IgD-negative memory B cell (primary cell): ENCODE data around the gene MEA1. TPM values are rescaled to one million over a fixed set of nuclear protein-coding genes. Genes with fewer than 3 reads are reported as not detected.
A peak's percentile ranks its signal among the peaks of the same experiment; 100 is the strongest.

Experiments used
- H3K27ac Mint-ChIP-seq, 3 donors: one replicate each; pipeline ENCODE4 v1.8.0; 2020 to 2022; ENCODE audit warnings: mild to moderate bottlenecking in 3 of 3, mixed read lengths in 3 of 3, moderate library complexity in 1 of 3
- H3K27me3 Mint-ChIP-seq: one replicate; pipeline ENCODE4 v1.8.0; 2021; ENCODE audit warnings: mixed read lengths
- H3K36me3 Mint-ChIP-seq: one replicate; pipeline ENCODE4 v1.8.0; 2020; ENCODE audit warnings: mild to moderate bottlenecking, mixed read lengths
- H3K4me1 Mint-ChIP-seq, 3 donors: one replicate each; pipeline ENCODE4 v1.8.0; 2020 to 2022; ENCODE audit warnings: mixed read lengths in 3 of 3, mild to moderate bottlenecking in 1 of 3
- H3K4me3 Mint-ChIP-seq, 4 donors: one replicate each; pipeline ENCODE4 v1.8.0; 2020 to 2022; ENCODE audit warnings: mild to moderate bottlenecking in 4 of 4, mixed read lengths in 4 of 4, moderate library complexity in 3 of 4
- H3K9me3 Mint-ChIP-seq, 3 donors: one replicate each; pipeline ENCODE4 v1.8.0; 2020 to 2021; ENCODE audit warnings: mixed read lengths in 3 of 3, mild to moderate bottlenecking in 1 of 3
- polyA plus RNA-seq: library from polyadenylated mRNA; unstranded; fragments of 300-500 nt; fragmentation: Illumina TruSeq; gene quantifications from one replicate; pipeline ENCODE4 v1.2.3, GENCODE V29; 2021

MEA1 gene
- polyA plus RNA-seq, 1 donor from 2014 or later: 76.3 TPM

DNA sequence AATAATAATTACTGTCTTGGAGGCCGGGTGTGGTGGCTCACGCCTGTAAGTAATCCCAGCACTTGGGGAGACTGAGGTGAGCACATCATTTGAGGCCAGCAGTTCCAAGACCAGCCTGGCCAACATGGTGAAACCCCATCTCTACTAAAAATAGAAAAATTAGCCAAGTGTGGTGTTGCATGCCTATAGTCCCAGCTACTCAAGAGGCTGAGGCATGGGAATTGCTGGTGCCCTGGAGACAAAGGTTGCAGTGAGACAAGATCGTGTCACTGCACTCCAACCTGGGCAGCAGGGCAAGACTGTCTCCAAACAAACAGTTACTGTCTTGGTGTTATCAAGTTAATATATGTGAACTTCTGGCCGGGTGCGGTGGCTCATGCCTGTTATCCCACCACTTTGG, 12.6 kb upstream of the MEA1 start:
- H3K36me3 Mint-ChIP-seq: no peaks in the 10 kb centered on the region

DNA sequence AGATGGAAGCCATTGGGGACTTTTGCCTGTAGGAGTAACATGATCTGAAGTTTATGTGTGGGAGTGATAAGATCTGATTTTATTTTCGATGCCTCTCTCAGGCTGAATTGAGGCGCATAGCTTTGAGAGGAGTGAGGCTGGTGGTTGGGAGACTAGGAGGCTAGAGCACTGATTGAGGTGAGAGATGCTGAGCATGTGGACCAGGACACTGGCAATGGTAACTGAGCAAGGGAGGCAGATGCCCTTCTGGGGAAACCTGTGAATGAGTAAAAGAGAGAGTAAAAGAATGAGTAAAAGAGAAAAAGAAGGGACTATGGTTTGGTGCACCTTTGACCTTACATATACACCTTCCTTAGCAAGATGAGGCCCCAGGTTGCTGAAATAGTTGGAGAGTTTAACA, 10.7 kb upstream of the MEA1 start:
- H3K9me3 Mint-ChIP-seq: no peaks in the 10 kb centered on the region
- H3K27ac Mint-ChIP-seq: peak overlapping the region in 1 of 3 donors; percentile 82
- peak overlapping the region in 2 of 4 donors; percentile 7 to 42 for H3K4me3 Mint-ChIP-seq
- H3K4me1 Mint-ChIP-seq: peaks cover 0 to 6% (median 4%) of the 10 kb centered on the region in 3 donors
- H3K27me3 Mint-ChIP-seq: no peaks in the 10 kb centered on the region
- H3K36me3 Mint-ChIP-seq: no peaks in the 10 kb centered on the region

More for the DNA sequence above, 12.6 kb upstream of the MEA1 start:
- Mint-ChIP-seq H3K9me3 (no peaks in the 10 kb centered on the region), H3K4me3 (peak overlapping the region in 1 of 4 donors; percentile 32), H3K27ac (no peak overlapping the region), H3K27me3 (no peaks in the 10 kb centered on the region), H3K4me1 (peaks cover 0 to 6% (median 4%) of the 10 kb centered on the region in 3 donors)

DNA sequence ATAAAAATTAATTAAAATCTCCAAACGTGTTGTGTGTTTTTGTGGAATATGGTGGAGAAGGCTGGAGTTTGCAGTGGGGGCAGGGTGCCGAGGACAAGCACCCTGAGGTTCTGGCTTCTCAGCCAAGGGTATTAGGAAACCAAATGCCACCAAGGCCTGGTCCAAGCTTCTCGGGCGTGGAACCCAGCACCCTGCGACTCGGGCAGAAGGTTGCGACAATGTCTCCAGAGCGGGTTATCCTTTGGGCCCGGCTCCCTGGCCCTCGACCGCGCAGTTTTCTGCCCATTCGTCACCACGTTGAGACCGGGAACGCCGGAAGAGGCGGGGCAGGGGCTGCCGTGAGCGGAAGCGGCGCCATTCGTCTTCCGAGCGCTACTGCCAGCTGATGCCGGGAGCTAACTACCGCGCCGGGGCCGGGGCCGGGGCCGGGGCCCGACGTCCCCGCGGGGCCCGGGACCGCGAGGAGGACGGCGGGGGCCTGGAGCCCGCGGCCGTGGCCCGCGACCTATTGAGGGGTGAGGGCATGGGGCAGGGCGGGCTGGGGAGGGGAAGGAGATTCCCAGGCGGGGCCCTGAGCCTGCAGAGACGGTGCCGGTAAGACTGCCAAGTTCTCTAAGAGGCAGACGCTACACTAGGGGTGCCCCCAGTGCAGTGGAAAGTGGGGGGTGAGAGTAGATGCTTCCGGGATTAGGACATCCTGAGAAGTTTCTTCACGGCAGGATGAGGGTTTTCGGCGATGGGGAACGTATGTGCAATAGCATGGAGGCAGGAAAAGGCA, 7.7 kb upstream of the MEA1 start, which contains the start of gene RRP36:
RRP36 (plus strand) TSS at position 354 of the 778 bp plus-strand sequence; CDS start at position 386, 32 bp downstream.
- Mint-ChIP-seq H3K27ac (peak within 1 kb of the TSS; percentile 65 to 84 (median 81)), H3K4me1 (peaks cover 0 to 13% (median 4%) of the 10 kb centered on the region in 3 donors), H3K36me3 (peaks cover 2% of the 10 kb centered on the region), H3K9me3 (no peaks in the 10 kb centered on the region), H3K4me3 (peak within 1 kb of the TSS; percentile 89 to 95 (median 94)), H3K27me3 (no peaks in the 10 kb centered on the region)

DNA sequence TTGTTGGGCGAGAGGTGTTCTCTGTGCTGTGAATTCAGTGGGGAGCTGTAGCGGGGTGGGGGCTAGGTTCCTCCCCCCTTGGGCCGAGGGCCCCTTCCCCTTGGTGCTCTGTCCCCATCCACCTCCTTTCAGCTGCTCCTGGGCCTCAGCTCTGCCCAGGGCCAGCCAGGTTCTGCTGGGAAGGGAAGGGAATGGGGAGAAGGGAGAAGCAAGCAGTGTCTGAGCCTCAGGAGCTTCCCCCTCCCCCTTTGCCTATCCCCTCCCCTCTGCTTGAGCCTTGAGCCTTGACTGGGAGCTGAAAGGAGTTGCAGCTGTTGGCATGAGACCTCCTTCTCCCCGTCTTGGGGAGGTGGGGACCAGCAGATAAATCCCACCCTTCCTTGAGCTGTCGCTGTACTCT, 7.1 kb upstream of the MEA1 start:
- H3K4me3 Mint-ChIP-seq: peak overlapping the region; percentile 89 to 95 (median 94)
- peaks cover 0 to 17% (median 7%) of the 10 kb centered on the region in 3 donors for H3K4me1 Mint-ChIP-seq
- H3K36me3 Mint-ChIP-seq: peaks cover 2% of the 10 kb centered on the region
- no peaks in the 10 kb centered on the region for H3K27me3 Mint-ChIP-seq
- H3K9me3 Mint-ChIP-seq: no peaks in the 10 kb centered on the region
- peak overlapping the region in 2 of 3 donors; percentile 8 to 81 for H3K27ac Mint-ChIP-seq

DNA sequence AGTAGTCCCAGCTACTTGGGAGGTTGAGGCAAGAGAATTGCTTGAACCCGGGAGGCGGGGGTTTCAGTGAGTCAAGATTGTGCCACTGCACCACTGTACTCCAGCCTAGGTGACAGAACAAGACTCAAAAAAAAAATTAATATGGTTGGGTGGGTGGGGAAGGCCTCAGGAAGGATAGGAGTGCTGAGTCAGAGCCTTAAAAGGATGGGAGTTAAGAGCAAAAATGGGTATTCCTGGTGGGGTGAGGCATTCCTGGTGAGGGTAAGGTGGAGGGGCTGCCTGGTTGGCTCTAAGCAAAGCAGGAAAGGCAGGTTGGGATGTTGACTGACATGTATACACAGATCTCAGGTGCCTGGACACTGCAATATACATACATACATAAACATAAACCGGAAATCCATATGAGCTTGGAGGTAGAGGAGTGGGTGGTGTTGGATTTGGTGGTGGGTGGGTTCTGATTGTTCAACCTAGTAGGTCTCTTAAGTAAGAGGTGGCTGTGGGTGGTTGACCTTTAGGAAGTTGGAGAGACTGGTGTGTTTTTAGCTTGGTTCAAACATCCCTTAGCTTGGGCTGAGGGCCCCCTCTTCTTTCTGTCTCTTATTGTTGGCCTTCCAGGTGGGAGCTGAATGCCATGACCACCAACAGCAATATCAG, 6.4 kb upstream of the MEA1 start:
- Mint-ChIP-seq H3K4me1 (peaks cover 0 to 18% (median 7%) of the 10 kb centered on the region in 3 donors), H3K36me3 (peaks cover 2% of the 10 kb centered on the region), H3K4me3 (peak overlapping the region; percentile 66 to 89 (median 84)), H3K9me3 (no peaks in the 10 kb centered on the region), H3K27ac (peak overlapping the region in 1 of 3 donors; percentile 8), H3K27me3 (no peaks in the 10 kb centered on the region)

DNA sequence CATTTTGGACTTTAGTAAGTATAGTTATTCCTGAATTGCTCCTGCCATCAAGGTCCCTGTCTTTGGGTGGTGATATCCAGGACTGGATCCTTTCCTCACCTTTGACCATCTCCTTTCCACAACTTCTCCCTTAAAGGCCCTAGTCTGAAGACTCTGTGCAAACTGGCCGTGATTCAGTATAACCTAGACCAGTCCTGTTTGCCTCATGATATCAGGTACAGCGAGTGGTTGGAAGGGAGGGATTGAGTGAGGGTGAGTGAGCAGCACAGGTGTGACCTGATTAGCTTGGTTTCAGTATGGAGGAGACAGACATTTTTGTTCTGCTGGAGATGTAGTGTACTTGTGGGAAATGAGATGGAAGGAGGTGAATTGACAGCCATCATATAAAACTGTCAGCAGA, 5.4 kb upstream of the MEA1 start:
- Mint-ChIP-seq H3K4me3 (peak overlapping the region in 2 of 4 donors; percentile 44 to 89), H3K27ac (no peak overlapping the region), H3K9me3 (no peaks in the 10 kb centered on the region), H3K36me3 (peaks cover 2% of the 10 kb centered on the region), H3K4me1 (peaks cover 5 to 22% (median 12%) of the 10 kb centered on the region in 3 donors), H3K27me3 (no peaks in the 10 kb centered on the region)

- peak overlapping the region in 1 of 3 donors; percentile 73 for H3K27ac Mint-ChIP-seq
- H3K9me3 Mint-ChIP-seq: no peaks in the 10 kb centered on the region
- H3K36me3 Mint-ChIP-seq: peaks cover 2% of the 10 kb centered on the region
- peaks cover 17 to 39% (median 28%) of the 10 kb centered on the region in 3 donors for H3K4me1 Mint-ChIP-seq
- peak overlapping the region in 1 of 4 donors; percentile 37 for H3K4me3 Mint-ChIP-seq
- no peaks in the 10 kb centered on the region for H3K27me3 Mint-ChIP-seq
Observed at GRCh38 chr6:43016943-43017334, 3.2 kb upstream of the MEA1 start.

DNA sequence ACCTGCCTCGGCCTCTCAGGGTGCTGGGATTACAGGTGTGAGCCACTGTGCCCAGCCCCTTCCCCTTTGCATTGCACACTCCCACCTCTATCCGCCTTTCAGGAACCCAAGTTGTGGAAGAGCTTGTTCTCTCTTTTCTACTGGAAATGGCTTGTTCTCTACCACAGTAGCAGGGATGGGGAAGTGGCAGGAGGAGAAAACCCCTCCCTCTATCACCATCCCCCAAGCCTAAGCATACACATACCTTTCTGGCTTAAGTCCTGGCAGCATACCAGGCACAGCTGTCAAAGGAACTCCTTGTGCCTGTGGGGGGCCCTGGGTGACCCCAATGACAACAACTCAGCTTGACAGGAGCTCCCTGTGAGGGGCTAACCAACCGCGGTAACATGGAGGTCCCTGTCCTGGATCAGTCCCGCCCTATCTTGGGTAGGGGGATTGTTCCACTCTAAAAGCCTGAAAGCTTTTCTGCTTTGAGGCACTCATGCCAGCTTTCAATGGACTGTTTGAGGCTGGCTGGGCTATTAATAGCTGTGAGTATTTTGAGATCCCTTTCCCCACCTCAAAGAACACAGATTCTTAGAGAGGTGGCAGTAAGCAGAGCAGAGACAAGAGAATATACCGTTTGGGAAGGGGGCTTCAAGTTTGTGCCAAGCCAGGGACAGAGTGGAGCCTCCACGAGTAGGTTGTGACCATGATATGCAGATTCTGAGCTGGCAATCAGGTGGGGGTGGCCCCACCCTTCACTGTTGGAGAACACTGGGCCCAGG, 2.6 kb upstream of the MEA1 start:
- peaks cover 17 to 37% (median 29%) of the 10 kb centered on the region in 3 donors for H3K4me1 Mint-ChIP-seq
- H3K9me3 Mint-ChIP-seq: no peaks in the 10 kb centered on the region
- peaks cover 2% of the 10 kb centered on the region for H3K36me3 Mint-ChIP-seq
- H3K27ac Mint-ChIP-seq: peak overlapping the region in 1 of 3 donors; percentile 14
- peak overlapping the region; percentile 52 to 73 (median 62) for H3K4me3 Mint-ChIP-seq
- no peaks in the 10 kb centered on the region for H3K27me3 Mint-ChIP-seq

DNA sequence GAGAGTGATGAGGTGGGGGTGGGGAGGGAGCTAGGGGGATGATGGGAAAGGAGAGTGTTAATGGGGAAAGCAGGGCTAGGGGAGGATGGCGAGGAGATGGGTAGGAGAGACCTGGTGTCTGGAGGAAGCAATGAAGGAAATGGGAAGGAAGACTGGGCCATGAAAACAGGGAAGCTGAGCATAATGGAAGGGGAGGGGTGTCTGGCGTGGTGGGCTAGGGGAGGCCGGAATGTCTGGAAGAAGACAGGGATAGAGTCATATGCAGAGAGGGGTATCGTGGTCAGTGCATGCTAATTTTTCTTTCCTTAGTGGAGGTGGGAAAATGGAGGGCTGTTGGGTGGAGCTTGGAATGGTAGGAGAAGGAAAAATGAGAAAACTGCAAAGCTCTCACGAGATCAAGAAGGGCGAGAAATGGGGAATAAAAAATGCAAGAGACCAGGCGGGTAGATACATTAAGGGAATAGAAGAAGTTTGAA, 726 bp upstream of the MEA1 start:
- H3K36me3 Mint-ChIP-seq: peaks cover 2% of the 10 kb centered on the region
- H3K4me1 Mint-ChIP-seq: peaks cover 17 to 37% (median 32%) of the 10 kb centered on the region in 3 donors
- peak overlapping the region; percentile 82 to 95 (median 92) for H3K4me3 Mint-ChIP-seq
- no peaks in the 10 kb centered on the region for H3K27me3 Mint-ChIP-seq
- peak overlapping the region; percentile 34 to 80 (median 60) for H3K27ac Mint-ChIP-seq
- no peaks in the 10 kb centered on the region for H3K9me3 Mint-ChIP-seq

DNA sequence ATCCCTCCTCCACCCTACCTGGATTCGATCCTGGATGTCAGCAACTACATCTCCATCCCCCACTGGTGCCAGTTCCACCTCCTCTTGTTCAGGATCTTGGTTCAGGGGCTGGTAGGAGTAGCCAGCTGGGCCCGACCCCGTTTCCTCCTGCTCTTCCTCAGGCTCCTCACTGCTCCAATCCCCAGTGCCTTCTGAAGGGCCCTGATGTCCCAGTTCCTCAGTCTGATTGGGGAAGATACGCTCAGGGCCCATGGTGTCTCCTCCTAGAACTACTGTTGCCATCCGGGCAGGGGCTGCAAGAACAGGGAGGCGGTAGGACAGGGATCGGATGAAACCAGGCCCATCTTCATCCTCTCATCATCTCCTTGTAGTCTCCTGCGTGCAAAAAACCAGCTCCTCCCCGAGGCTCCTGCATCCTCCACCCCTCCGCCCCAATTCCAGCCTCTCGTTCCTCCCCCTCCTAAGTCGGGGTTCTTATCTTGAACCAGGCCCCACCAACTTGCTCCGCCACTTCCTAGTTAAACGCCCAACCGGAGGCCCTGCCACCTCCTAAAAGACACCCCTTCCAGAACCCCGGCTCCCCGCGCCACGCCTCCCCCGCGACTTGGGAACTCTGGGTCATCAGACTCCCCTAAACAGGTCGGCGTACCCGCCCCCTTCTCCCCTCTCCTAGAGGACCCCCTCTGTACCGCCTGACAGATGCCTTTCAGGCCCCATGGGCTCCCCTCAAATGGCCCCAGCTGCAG, 476 bp downstream of the MEA1 start:
- Mint-ChIP-seq H3K9me3 (no peaks in the 10 kb centered on the region), H3K4me3 (peak overlapping the region; percentile 82 to 95 (median 92)), H3K4me1 (peaks cover 22 to 44% (median 38%) of the 10 kb centered on the region in 3 donors), H3K27ac (peak overlapping the region; percentile 37 to 94 (median 60)), H3K27me3 (no peaks in the 10 kb centered on the region), H3K36me3 (peaks cover 2% of the 10 kb centered on the region)

DNA sequence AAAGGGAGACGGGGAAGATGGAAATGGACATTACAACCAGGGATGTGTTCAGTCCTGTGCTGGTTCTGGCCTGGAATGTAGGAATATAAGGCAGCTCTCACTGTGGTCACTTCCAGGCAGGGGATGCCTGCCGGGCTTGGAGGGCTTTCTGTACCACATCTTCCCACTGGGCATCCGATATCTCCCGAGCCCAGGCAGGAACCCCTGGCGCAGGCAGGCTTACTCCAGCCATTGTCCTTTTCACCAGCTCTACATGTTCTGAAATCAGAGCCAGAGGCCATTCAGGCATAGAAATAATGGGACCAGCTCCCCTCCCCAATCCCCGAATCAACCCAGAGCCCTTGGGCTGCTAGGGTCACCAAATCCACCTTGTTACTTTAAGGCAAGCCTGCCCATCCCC, 1.4 kb downstream of the MEA1 start:
- Mint-ChIP-seq H3K27me3 (no peaks in the 10 kb centered on the region), H3K27ac (peak overlapping the region in 2 of 3 donors; percentile 25 to 60), H3K36me3 (peaks cover 2% of the 10 kb centered on the region), H3K4me1 (peaks cover 24 to 47% (median 39%) of the 10 kb centered on the region in 3 donors), H3K4me3 (peak overlapping the region; percentile 55 to 87 (median 84)), H3K9me3 (no peaks in the 10 kb centered on the region)

GRCh38 chr6:43011207-43011606, 2.5 kb downstream of the MEA1 start:
- H3K36me3 Mint-ChIP-seq: no peaks in the 10 kb centered on the region
- no peaks in the 10 kb centered on the region for H3K9me3 Mint-ChIP-seq
- peak overlapping the region in 1 of 4 donors; percentile 55 for H3K4me3 Mint-ChIP-seq
- no peaks in the 10 kb centered on the region for H3K27me3 Mint-ChIP-seq
- H3K27ac Mint-ChIP-seq: peak overlapping the region in 1 of 3 donors; percentile 64
- H3K4me1 Mint-ChIP-seq: peaks cover 24 to 43% (median 39%) of the 10 kb centered on the region in 3 donors

GRCh38 chr6:43009124-43009523, 4.6 kb downstream of the MEA1 start:
- peaks cover 19 to 33% (median 30%) of the 10 kb centered on the region in 3 donors for H3K4me1 Mint-ChIP-seq
- H3K9me3 Mint-ChIP-seq: no peaks in the 10 kb centered on the region
- peak overlapping the region in 1 of 4 donors; percentile 57 for H3K4me3 Mint-ChIP-seq
- no peaks in the 10 kb centered on the region for H3K27me3 Mint-ChIP-seq
- H3K27ac Mint-ChIP-seq: peak overlapping the region in 2 of 3 donors; percentile 12 to 56
- H3K36me3 Mint-ChIP-seq: no peaks in the 10 kb centered on the region

DNA sequence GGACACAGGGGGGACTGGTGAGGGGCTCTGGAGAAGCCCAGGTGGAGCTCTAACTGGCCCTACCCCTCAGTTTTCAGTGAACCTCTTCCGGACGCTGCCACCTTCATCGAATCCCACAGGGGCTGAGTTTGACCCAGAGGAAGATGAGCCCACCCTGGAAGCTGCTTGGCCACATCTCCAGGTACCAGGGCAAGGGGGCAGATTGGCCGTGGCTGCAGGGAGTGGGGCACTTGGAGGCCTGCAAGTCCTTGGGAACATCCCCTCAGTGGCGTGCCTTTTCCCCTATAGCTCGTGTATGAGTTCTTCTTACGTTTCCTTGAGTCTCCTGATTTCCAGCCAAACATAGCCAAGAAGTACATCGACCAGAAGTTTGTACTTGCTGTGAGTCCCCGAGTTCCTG, 6.6 kb downstream of the MEA1 start:
- Mint-ChIP-seq H3K9me3 (no peaks in the 10 kb centered on the region), H3K4me1 (peaks cover 7 to 16% (median 15%) of the 10 kb centered on the region in 3 donors), H3K27me3 (no peaks in the 10 kb centered on the region), H3K4me3 (no peak overlapping the region), H3K27ac (peak overlapping the region in 1 of 3 donors; percentile 53), H3K36me3 (no peaks in the 10 kb centered on the region)
